K562 (cell line): ENCODE measurements around the gene ANKRD44. TPM values are rescaled to one million over a fixed set of nuclear protein-coding genes. Genes with fewer than 3 reads are reported as not detected.

Source experiments
- ATAC-seq: fragments of 200-7000 bp; cut with Tn5 transposase; 3 replicates; pipeline ENCODE4 v1.9.1; 2020; ENCODE audit warnings: moderate library complexity
- BruUV-seq: library from RNA; stranded (reverse); fragments of 400-500 nt; replicated peaks from 2 replicates; lab custom pipeline; 2021; lab: Mats Ljungman, UMichigan
- CTCF ChIA-PET: fragments of 300-600 bp; formaldehyde crosslinking; extraction: SDS; loops from one replicate; lab custom pipeline; 2021; ENCODE audit warnings: low intra/inter-chr PET ratio; lab: Yijun Ruan, JAX
- POLR2A ChIA-PET: fragments of 300-600, 350-650 bp; sonication (Branson Sonifier 250); formaldehyde crosslinking; extraction: SDS; loops from one replicate; lab custom pipeline; 2021; ENCODE audit warnings: antibody characterized with exemption, inconsistent platforms; lab: Yijun Ruan, JAX
- DNase-seq, 4 experiments: peaks; one replicate each; pipeline versions ENCODE4 v3.0.0 to v3.0.0-alpha.2; 2011 to 2018; ENCODE audit warnings: low spot score in 3 of 4, mixed read lengths in 3 of 4; ENCODE audit errors: extremely low read depth in 1 of 4
- FAIRE-seq: peaks from 2 replicates; lab custom pipeline; 2011; peaks lifted over from hg19 to GRCh38; lab: Jason Lieb, UNC
- H2AFZ ChIP-seq: 2 replicates; pipeline ENCODE4 v1.6.0; 2011; ENCODE audit warnings: low read depth, low read length, control low read depth, inconsistent platforms
- H3K27ac ChIP-seq: fragments of 200-600 bp; 3 replicates; pipeline ENCODE4 v1.8.0; 2011; ENCODE audit warnings: low read depth, mild to moderate bottlenecking, control low read depth, inconsistent platforms, low read length, moderate library complexity, mixed read lengths; ENCODE audit errors: extremely low read depth
- H3K27me3 ChIP-seq, 2 experiments: fragments of 300-600 bp in 1 of 2; 2 replicates in 1 of 2; 3 replicates in 1 of 2; pipeline versions ENCODE4 v1.6.0 to v1.8.0; 2011; ENCODE audit warnings: inconsistent platforms in 2 of 2, low read length in 2 of 2, mild to moderate bottlenecking in 1 of 2, mixed read lengths in 1 of 2, moderate library complexity in 1 of 2; ENCODE audit not compliant: control insufficient read depth in 2 of 2, insufficient read depth in 2 of 2
- H3K36me3 ChIP-seq: fragments of 300-600 bp; 3 replicates; pipeline ENCODE4 v1.8.0; 2011; ENCODE audit warnings: mild to moderate bottlenecking, low read length, inconsistent platforms; ENCODE audit not compliant: control insufficient read depth, insufficient read depth
- H3K4me1 ChIP-seq, 2 experiments: fragments of 200-600 bp in 1 of 2; replicated peaks in 1 of 2; 2 replicates in 1 of 2; 3 replicates in 1 of 2; pipeline versions ENCODE4 v1.5.1 to v1.8.0; 2011; ENCODE audit warnings: inconsistent platforms in 2 of 2, low read length in 2 of 2, mild to moderate bottlenecking in 1 of 2, mixed read lengths in 1 of 2, moderate library complexity in 1 of 2; ENCODE audit not compliant: control insufficient read depth in 2 of 2, insufficient read depth in 2 of 2
- H3K4me2 ChIP-seq: 2 replicates; pipeline ENCODE4 v1.6.1; 2011; ENCODE audit warnings: low read length, control low read depth, inconsistent platforms, mixed read lengths; ENCODE audit not compliant: insufficient read depth
- H3K4me3 ChIP-seq: fragments of 200-600 bp; sonication (generic), shearing (Covaris generic); 2 replicates; pipeline ENCODE4 v1.5.1; 2016; ENCODE audit warnings: control low read depth, inconsistent platforms
- H3K79me2 ChIP-seq: fragments of 200-600 bp; 3 replicates; pipeline ENCODE4 v1.8.0; 2011; ENCODE audit warnings: low read length, inconsistent platforms; ENCODE audit not compliant: control insufficient read depth, insufficient read depth
- H3K9ac ChIP-seq, 2 experiments: 2 replicates each; pipeline versions ENCODE4 v1.6.0 to v1.6.1; 2011; ENCODE audit warnings: low read depth in 2 of 2, low read length in 2 of 2, control low read depth in 1 of 2, inconsistent platforms in 1 of 2, mild to moderate bottlenecking in 1 of 2, mixed read lengths in 1 of 2; ENCODE audit not compliant: insufficient read depth in 1 of 2
- H3K9me1 ChIP-seq: one replicate; pipeline ENCODE4 v1.6.0; 2011; ENCODE audit warnings: inconsistent platforms, mild to moderate bottlenecking, low read length, moderate library complexity; ENCODE audit not compliant: control insufficient read depth, insufficient read depth
- H3K9me3 ChIP-seq: replicated peaks from 2 replicates; pipeline ENCODE4 v1.5.1; 2011; ENCODE audit warnings: low read depth, low read length, inconsistent platforms; ENCODE audit not compliant: control insufficient read depth, insufficient read depth
- H4K20me1 ChIP-seq: replicated peaks from 2 replicates; pipeline ENCODE4 v1.6.1; 2011; ENCODE audit warnings: low read length, inconsistent platforms, mixed read lengths; ENCODE audit not compliant: control insufficient read depth, insufficient read depth
- CGGBP1 ChIP-seq: fragments of 250-450 bp; sonication (Bioruptor Pico); IDR thresholded peaks from 2 replicates; pipeline ENCODE4 v1.9.0; 2021; ENCODE audit warnings: mild to moderate bottlenecking
- CREM ChIP-seq: IDR thresholded peaks from 2 replicates; pipeline ENCODE4 v1.6.1; 2014; ENCODE audit warnings: antibody characterized with exemption, low read depth
- DEAF1 ChIP-seq: fragments of 450-650 bp; formaldehyde crosslinking; IDR thresholded peaks from 2 replicates; pipeline ENCODE4 v1.4.0; 2020; ENCODE audit warnings: mild to moderate bottlenecking, moderate library complexity
- HSF4 ChIP-seq: fragments of 250-450 bp; sonication (Bioruptor Pico); IDR thresholded peaks from 2 replicates; pipeline ENCODE4 v2.1.2; 2022; ENCODE audit warnings: mild to moderate bottlenecking, moderate library complexity, borderline replicate concordance
- ILK ChIP-seq: fragments of 450-650 bp; IDR thresholded peaks from 2 replicates; pipeline ENCODE4 v1.6.1; 2016; ENCODE audit warnings: missing genetic modification characterization, low read depth, mild to moderate bottlenecking, missing compliant biosample characterization, moderate library complexity, borderline replicate concordance
- KAT2B ChIP-seq: IDR thresholded peaks from one replicate; pipeline ENCODE4 v1.6.1; 2012; ENCODE audit warnings: low read depth, mild to moderate bottlenecking, control low read depth, inconsistent platforms, low read length, moderate library complexity
- LEF1 ChIP-seq: fragments of 450-650 bp; IDR thresholded peaks from 2 replicates; pipeline ENCODE4 v1.6.1; 2016; ENCODE audit warnings: mild to moderate bottlenecking
- NR0B1 ChIP-seq: fragments of 450-650 bp; IDR thresholded peaks from one replicate; pipeline ENCODE4 v1.6.1; 2018; ENCODE audit warnings: mild to moderate bottlenecking, moderate library complexity; ENCODE audit not compliant: partially characterized antibody
- TAF15 ChIP-seq: fragments of 200-400 bp; formaldehyde crosslinking; IDR thresholded peaks from 2 replicates; pipeline ENCODE4 v1.6.1; 2017; ENCODE audit warnings: mild to moderate bottlenecking, low read depth, low read length, moderate library complexity
- TEAD1 ChIP-seq, 2 experiments: fragments of 450-650 bp in 1 of 2; sonication (generic) in 1 of 2; formaldehyde crosslinking; IDR thresholded peaks; 2 replicates each; pipeline versions ENCODE4 v1.4.0 to v1.8.0; 2020 to 2022; ENCODE audit warnings: mild to moderate bottlenecking in 2 of 2, missing genetic modification reagents in 1 of 2
- U2AF1 ChIP-seq: fragments of 200-400 bp; formaldehyde crosslinking; optimal IDR thresholded peaks from 2 replicates; pipeline ENCODE3; 2017; ENCODE audit warnings: mild to moderate bottlenecking, low read depth, low read length, moderate library complexity
- ZBTB1 ChIP-seq: sonication (generic); formaldehyde crosslinking; IDR thresholded peaks from 2 replicates; pipeline ENCODE4 v1.8.1; 2023; ENCODE audit warnings: missing genetic modification reagents, low read depth, mild to moderate bottlenecking, borderline replicate concordance
- ZNF140 ChIP-seq: fragments of 250-450 bp; sonication (Bioruptor Pico); IDR thresholded peaks from 2 replicates; pipeline ENCODE4 v1.8.0; 2021; ENCODE audit warnings: moderate library complexity, mild to moderate bottlenecking, inconsistent platforms
- ZNF24 ChIP-seq: fragments of 450-650 bp; IDR thresholded peaks from 2 replicates; pipeline ENCODE4 v1.6.1; 2016
- WGBS: fragments of 100-300 bp; shearing (Covaris generic); methylation state at CpG from one replicate; pipeline ENCODE4 v1.1.6; 2016; ENCODE audit warnings: low coverage, mixed read lengths; ENCODE audit not compliant: insufficient coverage; ENCODE audit errors: missing lambda C conversion rate; 5-methylcytosine and 5-hydroxymethylcytosine counted together
- in situ Hi-C: fragments of 300-500 bp; cut with MboI; formaldehyde crosslinking; loops from 4 replicates; pipeline ENCODE4 v1.15.0; 2018; ENCODE audit warnings: inconsistent platforms, mixed read lengths
- intact Hi-C: fragments of 100-400 bp; cut with micrococcal nuclease; formaldehyde crosslinking; loops from 2 replicates; pipeline ENCODE4 v1.14.2; 2022
- polyA plus RNA-seq, 8 experiments: library from polyadenylated mRNA; depleted of rRNA in 4 of 8; stranded (reverse) in 5 of 8; unstranded in 3 of 8; fragments of >200 nt; fragmentation: Nextera tagmentation in 2 of 8; fragmentation: Illumina TruSeq in 1 of 8; extraction: Ambion mirVana in 2 of 8; extraction: Trizol in 1 of 8; gene quantifications; 2 replicates each; pipeline versions ENCODE4 v1.2.1 to v1.2.3, GENCODE V29; 2011 to 2014; ENCODE audit warnings: inconsistent platforms in 1 of 8, missing spikeins in 1 of 8
- total RNA-seq, 7 experiments: library from RNA; depleted of rRNA in 6 of 7; stranded (reverse); fragments of >200 nt in 6 of 7; fragmentation: Illumina TruSeq in 2 of 7; extraction: Trizol in 2 of 7; gene quantifications; 2 replicates each; pipeline versions ENCODE4 v1.2.1 to v1.2.3, GENCODE V29; 2011 to 2021; ENCODE audit warnings: low replicate concordance in 1 of 7
- TF ChIP-seq, protein P1 (sequence below), 2 experiments: fragments of 450-650 bp; IDR thresholded peaks; 2 replicates each; pipeline ENCODE4 v1.6.1; 2016
- TF ChIP-seq, protein P2 (sequence below): fragments of 250-450 bp; sonication (Bioruptor Pico); IDR thresholded peaks from 2 replicates; pipeline ENCODE4 v1.5.0; 2020; ENCODE audit warnings: mild to moderate bottlenecking, borderline replicate concordance

ANKRD44 gene
- total and polyA plus RNA-seq, 9 of the 15 experiments (the other 6 are each of a cell fraction or from before 2014, with no cell fraction given) = 0.03 to 0.64 (median 0.07) TPM; not detected in 3

DNA sequence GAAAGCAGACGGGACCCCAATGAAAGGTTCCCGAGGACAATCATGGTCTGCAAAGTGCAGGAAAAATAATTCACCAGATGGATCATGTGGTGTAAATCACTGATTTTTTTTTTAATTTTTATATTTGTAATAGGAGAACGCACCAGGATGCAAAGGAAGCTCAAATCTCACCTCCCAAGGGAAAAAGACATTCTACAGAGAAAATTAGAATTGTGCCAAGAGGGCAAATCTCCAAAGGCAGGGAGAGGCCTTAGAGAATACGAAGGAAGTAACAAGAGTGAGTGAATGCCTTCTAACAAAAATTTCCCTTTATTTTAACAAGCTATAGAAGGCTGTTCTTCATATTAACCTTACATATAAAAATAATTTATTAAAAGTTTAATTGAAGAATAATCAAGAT, 90.9 kb downstream of the ANKRD44 start:
- H2AFZ ChIP-seq = no peak overlapping the region
- no peak for DNase-seq
- H3K9ac ChIP-seq = no peak overlapping the region
- intact Hi-C loops (no loop called here), in situ Hi-C loops (no loop called here)
- ChIA-PET POLR2A (no interaction called here), CTCF (no interaction called here)
- no peaks in the 10 kb centered on the region for H4K20me1 ChIP-seq
- H3K9me1 ChIP-seq = no peaks in the 10 kb centered on the region
- no peak overlapping the region for H3K4me3 ChIP-seq
- no peak for FAIRE-seq
- H3K9me3 ChIP-seq = no peaks in the 10 kb centered on the region
- no peak overlapping the region for H3K27ac ChIP-seq
- H3K36me3 ChIP-seq = no peaks in the 10 kb centered on the region
- BruUV-seq = no TSS peak
- no peak for ATAC-seq
- no peaks in the 10 kb centered on the region for H3K79me2 ChIP-seq
- no peaks in the 10 kb centered on the region; a peak in 1 of 5 replicates for H3K27me3 ChIP-seq
- 0% methylated on average over 4 of the region's 4 CpGs for WGBS
- no peaks in the 10 kb centered on the region for H3K4me1 ChIP-seq
- no peak overlapping the region for H3K4me2 ChIP-seq
- no peak for TF ChIP-seq KAT2B
- no peak for TF ChIP-seq TEAD1 (CRISPR knock-in tag; IDR thresholded peaks at IDR 0.05)
- no peak for TF ChIP-seq ZNF140 (CRISPR knock-in tag)
- TF ChIP-seq, protein P1, sequence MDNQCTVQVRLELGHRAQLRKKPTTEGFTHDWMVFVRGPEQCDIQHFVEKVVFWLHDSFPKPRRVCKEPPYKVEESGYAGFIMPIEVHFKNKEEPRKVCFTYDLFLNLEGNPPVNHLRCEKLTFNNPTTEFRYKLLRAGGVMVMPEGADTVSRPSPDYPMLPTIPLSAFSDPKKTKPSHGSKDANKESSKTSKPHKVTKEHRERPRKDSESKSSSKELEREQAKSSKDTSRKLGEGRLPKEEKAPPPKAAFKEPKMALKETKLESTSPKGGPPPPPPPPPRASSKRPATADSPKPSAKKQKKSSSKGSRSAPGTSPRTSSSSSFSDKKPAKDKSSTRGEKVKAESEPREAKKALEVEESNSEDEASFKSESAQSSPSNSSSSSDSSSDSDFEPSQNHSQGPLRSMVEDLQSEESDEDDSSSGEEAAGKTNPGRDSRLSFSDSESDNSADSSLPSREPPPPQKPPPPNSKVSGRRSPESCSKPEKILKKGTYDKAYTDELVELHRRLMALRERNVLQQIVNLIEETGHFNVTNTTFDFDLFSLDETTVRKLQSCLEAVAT (IDR thresholded peaks at IDR 0.05) = no peak
- TF ChIP-seq U2AF1 = no peak
- no peak for TF ChIP-seq TAF15
- TF ChIP-seq DEAF1 = no peak
- no peak for TF ChIP-seq HSF4
- no peak for TF ChIP-seq CGGBP1 (CRISPR knock-in tag)
- no peak for TF ChIP-seq ILK (tag)
- no peak for TF ChIP-seq CREM
- TF ChIP-seq, protein P2, sequence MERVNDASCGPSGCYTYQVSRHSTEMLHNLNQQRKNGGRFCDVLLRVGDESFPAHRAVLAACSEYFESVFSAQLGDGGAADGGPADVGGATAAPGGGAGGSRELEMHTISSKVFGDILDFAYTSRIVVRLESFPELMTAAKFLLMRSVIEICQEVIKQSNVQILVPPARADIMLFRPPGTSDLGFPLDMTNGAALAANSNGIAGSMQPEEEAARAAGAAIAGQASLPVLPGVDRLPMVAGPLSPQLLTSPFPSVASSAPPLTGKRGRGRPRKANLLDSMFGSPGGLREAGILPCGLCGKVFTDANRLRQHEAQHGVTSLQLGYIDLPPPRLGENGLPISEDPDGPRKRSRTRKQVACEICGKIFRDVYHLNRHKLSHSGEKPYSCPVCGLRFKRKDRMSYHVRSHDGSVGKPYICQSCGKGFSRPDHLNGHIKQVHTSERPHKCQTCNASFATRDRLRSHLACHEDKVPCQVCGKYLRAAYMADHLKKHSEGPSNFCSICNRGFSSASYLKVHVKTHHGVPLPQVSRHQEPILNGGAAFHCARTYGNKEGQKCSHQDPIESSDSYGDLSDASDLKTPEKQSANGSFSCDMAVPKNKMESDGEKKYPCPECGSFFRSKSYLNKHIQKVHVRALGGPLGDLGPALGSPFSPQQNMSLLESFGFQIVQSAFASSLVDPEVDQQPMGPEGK (CRISPR knock-in tag) = no peak
- no peak for TF ChIP-seq LEF1
- no peak for TF ChIP-seq ZBTB1
- no peak for TF ChIP-seq NR0B1
- no peak for TF ChIP-seq ZNF24
